IMR-90 (cell line): Measurements from ENCODE around the gene CEP128. TPM values are rescaled to one million over a fixed set of nuclear protein-coding genes. Genes with fewer than 3 reads are reported as not detected.
A peak's percentile ranks its signal among the peaks of the same experiment; 100 is the strongest.

ENCODE experiments used
- ATAC-seq: fragments of 200-7000 bp; cut with Tn5 transposase; 2 replicates; pipeline ENCODE4 v1.9.1; 2020; ENCODE audit warnings: low read depth, mild to moderate bottlenecking, moderate library complexity
- BruUV-seq: library from RNA; stranded (reverse); fragments of 400-500 nt; replicated peaks from 2 replicates; lab custom pipeline; 2021; lab: Mats Ljungman, UMichigan
- CTCF ChIA-PET: fragments of 300-600 bp; formaldehyde crosslinking; extraction: SDS; loops from one replicate; lab custom pipeline; 2021; ENCODE audit warnings: antibody characterized with exemption; lab: Yijun Ruan, JAX
- POLR2A ChIA-PET: fragments of 300-600 bp; sonication (Branson Sonifier 250); formaldehyde crosslinking; loops from one replicate; lab custom pipeline; 2022; ENCODE audit warnings: antibody characterized with exemption; ENCODE audit not compliant: unreplicated experiment; lab: Charles Lee
- DNase-seq: peaks from one replicate; pipeline ENCODE4 v3.0.0; 2013
- H2AFZ ChIP-seq: replicated peaks from 2 replicates; pipeline ENCODE3; 2013; ENCODE audit warnings: low read length, mild to moderate bottlenecking; ENCODE audit not compliant: poor library complexity
- H2AK5ac ChIP-seq: 2 replicates; pipeline ENCODE4 v1.6.1; 2013; ENCODE audit warnings: low read depth, low read length, inconsistent platforms
- H2AK9ac ChIP-seq: replicated peaks from 2 replicates; pipeline ENCODE3; 2013; ENCODE audit warnings: mild to moderate bottlenecking, low read depth, low read length, moderate library complexity; ENCODE audit not compliant: poor library complexity
- H2BK120ac ChIP-seq: 2 replicates; pipeline ENCODE4 v1.6.1; 2013; ENCODE audit warnings: low read depth, low read length, inconsistent platforms
- H2BK15ac ChIP-seq: 3 replicates; pipeline ENCODE4 v1.6.1; 2013; ENCODE audit warnings: low read depth, low read length, inconsistent platforms
- H2BK20ac ChIP-seq: 2 replicates; pipeline ENCODE4 v1.6.1; 2013; ENCODE audit warnings: low read depth, mild to moderate bottlenecking, inconsistent platforms, low read length, moderate library complexity
- H2BK5ac ChIP-seq: 2 replicates; pipeline ENCODE4 v1.6.1; 2013; ENCODE audit warnings: mild to moderate bottlenecking, low read depth, low read length, inconsistent platforms; ENCODE audit not compliant: poor library complexity, severe bottlenecking
- H3K14ac ChIP-seq: replicated peaks from 2 replicates; pipeline ENCODE4 v1.6.1; 2013; ENCODE audit warnings: low read depth, low read length, inconsistent platforms
- H3K18ac ChIP-seq: 2 replicates; pipeline ENCODE4 v1.6.1; 2013; ENCODE audit warnings: low read depth, low read length, control low read depth
- H3K23ac ChIP-seq: 2 replicates; pipeline ENCODE4 v1.6.1; 2013; ENCODE audit warnings: low read depth, low read length, inconsistent platforms
- H3K27ac ChIP-seq: 2 replicates; pipeline ENCODE4 v1.5.1; 2013; ENCODE audit warnings: mild to moderate bottlenecking, control low read depth, low read length; ENCODE audit not compliant: insufficient read depth
- H3K27me3 ChIP-seq: 2 replicates; pipeline ENCODE4 v1.6.1; 2013; ENCODE audit warnings: low read length; ENCODE audit not compliant: control insufficient read depth, insufficient read depth
- H3K36me3 ChIP-seq: 2 replicates; pipeline ENCODE4 v1.6.1; 2013; ENCODE audit warnings: low read length, mixed read lengths; ENCODE audit not compliant: control insufficient read depth, insufficient read depth
- H3K4ac ChIP-seq: 2 replicates; pipeline ENCODE4 v1.6.1; 2013; ENCODE audit warnings: low read depth, low read length, inconsistent platforms
- H3K4me1 ChIP-seq: 2 replicates; pipeline ENCODE4 v1.6.1; 2013; ENCODE audit warnings: low read length, mixed read lengths; ENCODE audit not compliant: control insufficient read depth, insufficient read depth
- H3K4me2 ChIP-seq: 2 replicates; pipeline ENCODE4 v1.6.1; 2013; ENCODE audit warnings: low read depth, mild to moderate bottlenecking, control low read depth, low read length, moderate library complexity
- H3K4me3 ChIP-seq: 2 replicates; pipeline ENCODE4 v1.5.1; 2013; ENCODE audit warnings: low read depth, mild to moderate bottlenecking, control low read depth, low read length, moderate library complexity; ENCODE audit not compliant: insufficient read depth
- H3K56ac ChIP-seq: 2 replicates; pipeline ENCODE4 v1.6.1; 2013; ENCODE audit warnings: low read length, inconsistent platforms; ENCODE audit not compliant: insufficient read depth; ENCODE audit errors: extremely low read depth
- H3K79me1 ChIP-seq, 2 experiments: 2 replicates each; pipeline ENCODE4 v1.6.1; 2013; ENCODE audit warnings: low read length in 2 of 2, inconsistent platforms in 1 of 2, low read depth in 1 of 2
- H3K9ac ChIP-seq: 2 replicates; pipeline ENCODE4 v1.6.1; 2013; ENCODE audit warnings: low read depth, low read length, control low read depth
- H3K9me1 ChIP-seq: 2 replicates; pipeline ENCODE4 v1.6.1; 2013; ENCODE audit warnings: low read length, inconsistent platforms; ENCODE audit not compliant: insufficient read depth
- H3K9me3 ChIP-seq: 2 replicates; pipeline ENCODE4 v1.6.1; 2013; ENCODE audit warnings: low read length; ENCODE audit not compliant: control insufficient read depth, insufficient read depth
- H4K20me1 ChIP-seq: 2 replicates; pipeline ENCODE4 v1.6.1; 2013; ENCODE audit warnings: low read length, inconsistent platforms; ENCODE audit not compliant: insufficient read depth
- H4K5ac ChIP-seq: 2 replicates; pipeline ENCODE4 v1.6.1; 2013; ENCODE audit warnings: mild to moderate bottlenecking, low read depth, low read length, control low read depth
- H4K8ac ChIP-seq, 2 experiments: 2 replicates each; pipeline ENCODE4 v1.6.1; 2013; ENCODE audit warnings: low read depth in 2 of 2, low read length in 2 of 2, control low read depth in 1 of 2, inconsistent platforms in 1 of 2
- H4K91ac ChIP-seq: 2 replicates; pipeline ENCODE4 v1.6.1; 2013; ENCODE audit warnings: low read depth, low read length, inconsistent platforms; ENCODE audit not compliant: insufficient read depth
- BHLHE40 ChIP-seq: fragments of 150-350 bp; IDR thresholded peaks from 2 replicates; pipeline ENCODE4 v1.6.1; 2016; ENCODE audit warnings: mild to moderate bottlenecking, low read depth, low read length
- CEBPB ChIP-seq: IDR thresholded peaks from 2 replicates; pipeline ENCODE4 v1.6.1; 2012; ENCODE audit warnings: low read depth, low read length, improper control_type of control experiment
- CHD1 ChIP-seq: IDR thresholded peaks from 2 replicates; pipeline ENCODE4 v1.6.1; 2012; ENCODE audit warnings: low read depth, low read length, improper control_type of control experiment
- CTCF ChIP-seq: conservative IDR thresholded peaks from 2 replicates; pipeline ENCODE4 v1.5.1; 2012; ENCODE audit warnings: mild to moderate bottlenecking, low read depth, low read length, improper control_type of control experiment
- ELK1 ChIP-seq: fragments of 150-350 bp; IDR thresholded peaks from 2 replicates; pipeline ENCODE4 v1.6.1; 2016; ENCODE audit warnings: low read depth, mild to moderate bottlenecking, low read length, moderate library complexity, borderline replicate concordance
- FOS ChIP-seq: fragments of 150-350 bp; IDR thresholded peaks from 2 replicates; pipeline ENCODE4 v1.6.1; 2016; ENCODE audit warnings: low read depth, low read length
- MAFK ChIP-seq: IDR thresholded peaks from 2 replicates; pipeline ENCODE4 v1.6.1; 2012; ENCODE audit warnings: low read depth, low read length, improper control_type of control experiment
- MAZ ChIP-seq: IDR thresholded peaks from 2 replicates; pipeline ENCODE4 v1.6.1; 2012; ENCODE audit warnings: low read depth, mild to moderate bottlenecking, low read length, improper control_type of control experiment, moderate library complexity, borderline replicate concordance
- MXI1 ChIP-seq: IDR thresholded peaks from 2 replicates; pipeline ENCODE4 v1.6.1; 2012; ENCODE audit warnings: low read depth, mild to moderate bottlenecking, low read length, moderate library complexity, borderline replicate concordance
- NFE2L2 ChIP-seq: fragments of 150-350 bp; IDR thresholded peaks from 2 replicates; pipeline ENCODE4 v1.6.1; 2016; ENCODE audit warnings: low read depth, mild to moderate bottlenecking, low read length
- POLR2A ChIP-seq: IDR thresholded peaks from 2 replicates; pipeline ENCODE4 v1.6.1; 2012; ENCODE audit warnings: mild to moderate bottlenecking, low read depth, low read length
- RAD21 ChIP-seq: IDR thresholded peaks from 2 replicates; pipeline ENCODE4 v1.6.1; 2012; ENCODE audit warnings: low read length, improper control_type of control experiment
- RCOR1 ChIP-seq: IDR thresholded peaks from 2 replicates; pipeline ENCODE4 v1.6.1; 2012; ENCODE audit warnings: mild to moderate bottlenecking, low read length, improper control_type of control experiment; ENCODE audit not compliant: insufficient replicate concordance
- RFX5 ChIP-seq: IDR thresholded peaks from 2 replicates; pipeline ENCODE4 v1.8.0; 2012; ENCODE audit warnings: low read depth, mild to moderate bottlenecking, low read length, moderate library complexity
- SMC3 ChIP-seq: fragments of 150-350 bp; IDR thresholded peaks from 2 replicates; pipeline ENCODE4 v1.6.1; 2016; ENCODE audit warnings: low read depth, mild to moderate bottlenecking, antibody characterized with exemption, low read length, moderate library complexity
- USF2 ChIP-seq: fragments of 150-350 bp; IDR thresholded peaks from 2 replicates; pipeline ENCODE4 v1.6.1; 2017; ENCODE audit warnings: mild to moderate bottlenecking, antibody characterized with exemption, low read length, low read depth
- WGBS, 2 experiments: methylation state at CpG; one replicate each; pipeline versions ENCODE4 v1.1.5 to v1.1.7; 2013; ENCODE audit warnings: missing lambda C conversion rate in 2 of 2; ENCODE audit not compliant: insufficient read length in 1 of 2; ENCODE audit errors: extremely low coverage in 2 of 2; 5-methylcytosine and 5-hydroxymethylcytosine counted together
- dilution Hi-C: fragments of 300-500 bp; cut with HindIII; formaldehyde crosslinking; loops from one replicate; pipeline ENCODE4 v1.14.3; 2018; ENCODE audit warnings: low sequenced_read_pairs; ENCODE audit not compliant: unreplicated experiment
- in situ Hi-C: fragments of 300-500 bp; cut with MboI; formaldehyde crosslinking; loops from 3 replicates; pipeline ENCODE4 v1.14.3; 2019; ENCODE audit warnings: low sequenced_read_pairs, inconsistent platforms, mixed read lengths
- intact Hi-C: fragments of 100-400 bp; cut with micrococcal nuclease; formaldehyde crosslinking; loops from 2 replicates; pipeline ENCODE4 v1.10.0; 2022
- polyA plus RNA-seq, 3 experiments: library from polyadenylated mRNA; depleted of rRNA; stranded (reverse); fragments of >200 nt; gene quantifications; 2 replicates each; pipeline ENCODE4 v1.2.3, GENCODE V29; 2012; ENCODE audit warnings: low replicate concordance in 1 of 3
- total RNA-seq: library from RNA; depleted of rRNA; stranded (reverse); fragments of >200 nt; gene quantifications from 2 replicates; pipeline ENCODE4 v1.2.3, GENCODE V29; 2012

CEP128 gene
- total and polyA plus RNA-seq, 2 of the 4 experiments (the other 2 are of a cell fraction), result 1.9 to 5.7 TPM

GRCh38 chr14:80536456-80536855 is 405.1 kb downstream of the CEP128 start:
- ChIA-PET POLR2A (no interaction called here), CTCF (no interaction called here)
- H4K91ac ChIP-seq, result no peak overlapping the region
- peak; percentile 60 for DNase-seq
- dilution Hi-C loops (no loop called here), intact Hi-C loops (no loop called here), in situ Hi-C loops (no loop called here)
- H3K14ac ChIP-seq, result peak overlapping the region; percentile 52; the same call in 1 of the 2 replicates
- 0 out of 3 replicates have a peak overlapping the region, but pooled peaks have one; percentile 14 for H2BK15ac ChIP-seq
- no peaks in the 10 kb centered on the region for H4K20me1 ChIP-seq
- BruUV-seq, result no TSS peak
- H2BK120ac ChIP-seq, result no peak overlapping the region
- no peak overlapping the region for H3K4me3 ChIP-seq
- H3K27me3 ChIP-seq, result no peaks in the 10 kb centered on the region
- no peaks in the 10 kb centered on the region for H3K36me3 ChIP-seq
- no peak overlapping the region for H3K4me2 ChIP-seq
- no peak overlapping the region for H2AK9ac ChIP-seq
- WGBS, 2 experiments, result no CpG with 5 or more reads among the region's 4 CpGs
- H3K79me1 ChIP-seq, result no peaks in the 10 kb centered on the region
- peaks cover 2% of the 10 kb centered on the region; the same call in 1 of the 2 replicates for H3K4me1 ChIP-seq
- no peak overlapping the region for H3K4ac ChIP-seq
- no peaks in the 10 kb centered on the region for H3K9me1 ChIP-seq
- TF ChIP-seq ELK1 (no peak), CTCF (no peak), CEBPB (no peak), MXI1 (no peak), POLR2A (no peak), RAD21 (no peak), SMC3 (no peak), BHLHE40 (no peak), FOS (no peak), CHD1 (no peak), NFE2L2 (no peak), MAFK (no peak), RFX5 (no peak), USF2 (no peak), RCOR1 (no peak), MAZ (no peak)
- ATAC-seq, result no peak
- peak overlapping the region in 1 of 2 experiments; percentile 9; a peak in 1 of 4 replicates for H4K8ac ChIP-seq
- H2BK5ac ChIP-seq, result no peak overlapping the region
- peaks cover 7% of the 10 kb centered on the region; the same call in 1 of the 2 replicates for H3K9me3 ChIP-seq
- H3K9ac ChIP-seq, result no peak overlapping the region
- no peak overlapping the region for H3K56ac ChIP-seq
- H3K18ac ChIP-seq, result no peak overlapping the region
- H2AK5ac ChIP-seq, result no peak overlapping the region
- H3K27ac ChIP-seq, result no peak overlapping the region
- H2AFZ ChIP-seq, result peak overlapping the region; percentile 77
- H4K5ac ChIP-seq, result no peak overlapping the region
- H2BK20ac ChIP-seq, result no peak overlapping the region
- H3K23ac ChIP-seq, result no peak overlapping the region
